Measurements from ENCODE around the gene BRSK2. TPM values are rescaled to one million over a fixed set of nuclear protein-coding genes. Genes with fewer than 3 reads are reported as not detected.

The BRSK2 gene
- total RNA-seq, 4 donors from 2014 or later: 0.35 to 6.4 (median 0.40) TPM; not detected in 1

GRCh38 chr11:1455763-1456060, 66.0 kb downstream of the BRSK2 start:
- H3K36me3 ChIP-seq: no peaks in the 10 kb centered on the region
- peaks cover 0 to 31% (median 1%) of the 10 kb centered on the region in 4 donors for H3K4me1 ChIP-seq
- no peak for DNase-seq
- no peak overlapping the region for H3K4me3 ChIP-seq
- H3K27ac ChIP-seq: no peak overlapping the region
- no peaks in the 10 kb centered on the region for H3K9me3 ChIP-seq
- TF ChIP-seq POLR2A (IDR thresholded peaks at IDR 0.05) (no peak), CTCF (IDR thresholded peaks at IDR 0.05) (no peak)
- H3K27me3 ChIP-seq: no peaks in the 10 kb centered on the region

GRCh38 chr11:1456176-1456575, 66.4 kb downstream of the BRSK2 start:
- Histone ChIP-seq H3K4me3 (no peak overlapping the region), H3K9me3 (no peaks in the 10 kb centered on the region), H3K27me3 (no peaks in the 10 kb centered on the region), H3K4me1 (peaks cover 0 to 31% (median 1%) of the 10 kb centered on the region in 4 donors), H3K36me3 (no peaks in the 10 kb centered on the region), H3K27ac (no peak overlapping the region)
- TF ChIP-seq CTCF (IDR thresholded peaks at IDR 0.05) (no peak), POLR2A (IDR thresholded peaks at IDR 0.05) (no peak)
- no peak for DNase-seq

GRCh38 chr11:1456596-1457325, 67.0 kb downstream of the BRSK2 start:
- H3K27ac ChIP-seq: no peak overlapping the region
- peaks cover 0 to 31% (median 1%) of the 10 kb centered on the region in 4 donors for H3K4me1 ChIP-seq
- no peaks in the 10 kb centered on the region for H3K36me3 ChIP-seq
- DNase-seq: no peak
- H3K27me3 ChIP-seq: no peaks in the 10 kb centered on the region
- no peaks in the 10 kb centered on the region for H3K9me3 ChIP-seq
- no peak overlapping the region for H3K4me3 ChIP-seq
- TF ChIP-seq CTCF (IDR thresholded peaks at IDR 0.05) (no peak), POLR2A (IDR thresholded peaks at IDR 0.05) (no peak)

GRCh38 chr11:1457326-1457680, 67.6 kb downstream of the BRSK2 start:
- Histone ChIP-seq H3K9me3 (no peaks in the 10 kb centered on the region), H3K27ac (no peak overlapping the region), H3K27me3 (no peaks in the 10 kb centered on the region), H3K4me1 (peaks cover 0 to 31% (median 1%) of the 10 kb centered on the region in 4 donors), H3K4me3 (no peak overlapping the region), H3K36me3 (no peaks in the 10 kb centered on the region)
- DNase-seq: no peak
- no peak for TF ChIP-seq POLR2A (IDR thresholded peaks at IDR 0.05)
- TF ChIP-seq CTCF (IDR thresholded peaks at IDR 0.05): no peak

GRCh38 chr11:1457856-1458255, 68.1 kb downstream of the BRSK2 start:
- H3K4me1 ChIP-seq: peaks cover 0 to 31% (median 1%) of the 10 kb centered on the region in 4 donors

More at GRCh38 chr11:1457856-1458255, 68.1 kb downstream of the BRSK2 start:
- Histone ChIP-seq H3K9me3 (no peaks in the 10 kb centered on the region), H3K27ac (no peak overlapping the region), H3K4me3 (no peak overlapping the region), H3K36me3 (no peaks in the 10 kb centered on the region), H3K27me3 (no peaks in the 10 kb centered on the region)
- no peak for TF ChIP-seq POLR2A (IDR thresholded peaks at IDR 0.05)
- no peak for TF ChIP-seq CTCF (IDR thresholded peaks at IDR 0.05)
- no peak for DNase-seq

Data from Peyer's patch (tissue), 4 donors.